Breast epithelium (tissue), 4 donors: ENCODE results near the gene BICD2. TPM values are rescaled to one million over a fixed set of nuclear protein-coding genes. Genes with fewer than 3 reads are reported as not detected.

Source experiments
- DNase-seq, 2 donors: peaks; one replicate each; pipeline ENCODE4 v3.0.0-alpha.2; 2019; ENCODE audit warnings: low spot score in 2 of 2
- H3K27ac ChIP-seq, 2 donors: fragments of 200-600 bp; sonication (generic) in 1 of 2; one replicate each; pipeline ENCODE4 v1.5.1; 2016 to 2019; ENCODE audit warnings: mild to moderate bottlenecking in 1 of 2
- H3K27me3 ChIP-seq, 2 donors: fragments of 200-600 bp; sonication (generic) in 1 of 2; one replicate each; pipeline versions ENCODE4 v1.5.1 to v1.6.0; 2017 to 2019; ENCODE audit warnings: control low read depth in 1 of 2, mild to moderate bottlenecking in 1 of 2
- H3K36me3 ChIP-seq: fragments of 200-600 bp; one replicate; pipeline ENCODE4 v1.5.1; 2019
- H3K4me1 ChIP-seq, 2 donors: fragments of 200-600 bp; sonication (generic); one replicate each; pipeline ENCODE4 v1.5.1; 2016 to 2019; ENCODE audit warnings: control low read depth in 1 of 2
- H3K4me3 ChIP-seq, 3 donors: fragments of 200-600 bp; sonication (generic); 1 replicate in 2 of 3; 2 replicates in 1 of 3; pipeline ENCODE4 v1.5.1; 2016 to 2019; ENCODE audit warnings: mild to moderate bottlenecking in 3 of 3, moderate library complexity in 2 of 3
- H3K9me3 ChIP-seq, 2 donors: fragments of 200-600 bp; sonication (generic) in 1 of 2; one replicate each; pipeline ENCODE4 v1.5.1; 2016 to 2019; ENCODE audit warnings: control low read depth in 1 of 2
- POLR2A ChIP-seq: fragments of 450-650 bp; IDR thresholded peaks from one replicate; pipeline ENCODE4 v1.6.1; 2016; ENCODE audit warnings: antibody characterized with exemption, mild to moderate bottlenecking, moderate library complexity
- POLR2AphosphoS5 ChIP-seq, 3 donors: sonication (generic); formaldehyde crosslinking; IDR thresholded peaks; one replicate each; pipeline ENCODE4 v1.6.1; 2017; ENCODE audit warnings: antibody characterized with exemption in 3 of 3
- intact Hi-C: fragments of 100-400 bp; cut with DNase I; formaldehyde crosslinking; loops from one replicate; pipeline ENCODE4 v1.15.1; 2023; ENCODE audit warnings: low total_unique reads
- total RNA-seq, 3 donors: library from RNA; depleted of rRNA; stranded (reverse); fragments of >200 nt; gene quantifications; one replicate each; pipeline ENCODE4 v1.1.0, GENCODE V29; 2016
- TF ChIP-seq, protein P1 (sequence below), 3 donors: fragments of 450-650 bp; IDR thresholded peaks; one replicate each; pipeline ENCODE4 v1.5.1; 2016 to 2017; ENCODE audit warnings: antibody characterized with exemption in 3 of 3, mild to moderate bottlenecking in 3 of 3, moderate library complexity in 3 of 3

The BICD2 gene
- total RNA-seq, 3 donors from 2014 or later: 22.8 to 56.0 (median 26.5) TPM

GRCh38 chr9:92680166-92681119, 84.2 kb downstream of the BICD2 start:
- no peak overlapping the region for H3K27ac ChIP-seq
- TF ChIP-seq POLR2AphosphoS5 (IDR thresholded peaks at IDR 0.05) (no peak), POLR2A (no peak)
- TF ChIP-seq, protein P1, sequence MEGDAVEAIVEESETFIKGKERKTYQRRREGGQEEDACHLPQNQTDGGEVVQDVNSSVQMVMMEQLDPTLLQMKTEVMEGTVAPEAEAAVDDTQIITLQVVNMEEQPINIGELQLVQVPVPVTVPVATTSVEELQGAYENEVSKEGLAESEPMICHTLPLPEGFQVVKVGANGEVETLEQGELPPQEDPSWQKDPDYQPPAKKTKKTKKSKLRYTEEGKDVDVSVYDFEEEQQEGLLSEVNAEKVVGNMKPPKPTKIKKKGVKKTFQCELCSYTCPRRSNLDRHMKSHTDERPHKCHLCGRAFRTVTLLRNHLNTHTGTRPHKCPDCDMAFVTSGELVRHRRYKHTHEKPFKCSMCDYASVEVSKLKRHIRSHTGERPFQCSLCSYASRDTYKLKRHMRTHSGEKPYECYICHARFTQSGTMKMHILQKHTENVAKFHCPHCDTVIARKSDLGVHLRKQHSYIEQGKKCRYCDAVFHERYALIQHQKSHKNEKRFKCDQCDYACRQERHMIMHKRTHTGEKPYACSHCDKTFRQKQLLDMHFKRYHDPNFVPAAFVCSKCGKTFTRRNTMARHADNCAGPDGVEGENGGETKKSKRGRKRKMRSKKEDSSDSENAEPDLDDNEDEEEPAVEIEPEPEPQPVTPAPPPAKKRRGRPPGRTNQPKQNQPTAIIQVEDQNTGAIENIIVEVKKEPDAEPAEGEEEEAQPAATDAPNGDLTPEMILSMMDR (IDR thresholded peaks at IDR 0.05): no peak
- intact Hi-C loops: no loop called here
- no peaks in the 10 kb centered on the region for H3K4me1 ChIP-seq
- H3K27me3 ChIP-seq: no peaks in the 10 kb centered on the region
- no peaks in the 10 kb centered on the region for H3K36me3 ChIP-seq
- DNase-seq: no peak
- H3K4me3 ChIP-seq: no peak overlapping the region
- H3K9me3 ChIP-seq: no peaks in the 10 kb centered on the region

GRCh38 chr9:92679413-92680165, 85.0 kb downstream of the BICD2 start:
- no peak for DNase-seq
- Histone ChIP-seq H3K9me3 (no peaks in the 10 kb centered on the region), H3K27ac (no peak overlapping the region), H3K4me1 (no peaks in the 10 kb centered on the region), H3K4me3 (no peak overlapping the region), H3K27me3 (no peaks in the 10 kb centered on the region), H3K36me3 (no peaks in the 10 kb centered on the region)
- intact Hi-C loops: no loop called here
- TF ChIP-seq POLR2AphosphoS5 (IDR thresholded peaks at IDR 0.05) (no peak), POLR2A (no peak)
- TF ChIP-seq, protein P1 (IDR thresholded peaks at IDR 0.05): no peak

DNA sequence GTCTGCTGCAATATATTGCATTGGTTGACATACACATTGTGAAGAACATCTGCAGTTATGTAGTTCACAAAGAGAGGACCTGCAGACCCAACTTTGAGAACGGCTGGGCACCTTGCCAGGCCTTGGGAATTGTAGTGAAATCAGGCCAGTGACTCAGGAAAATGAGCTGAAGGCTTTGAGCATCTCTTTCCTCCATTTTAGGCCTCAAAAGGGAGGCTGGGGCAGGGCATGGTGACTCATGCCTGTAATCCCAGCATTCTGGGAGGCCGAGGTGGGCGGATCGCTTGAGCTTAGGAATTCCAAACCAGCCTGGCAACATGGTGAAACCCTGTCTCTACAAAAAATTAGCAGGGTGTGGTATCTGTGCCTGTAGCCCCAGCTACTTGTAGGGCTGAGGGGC, 93.3 kb downstream of the BICD2 start:
- Histone ChIP-seq H3K4me3 (peak overlapping the region in 2 of 3 donors; percentile 69 to 82), H3K9me3 (no peaks in the 10 kb centered on the region), H3K36me3 (no peaks in the 10 kb centered on the region), H3K27me3 (no peaks in the 10 kb centered on the region), H3K4me1 (peaks cover 11% of the 10 kb centered on the region in 2 donors), H3K27ac (no peak overlapping the region)
- intact Hi-C loops: no loop called here
- TF ChIP-seq POLR2A (no peak), POLR2AphosphoS5 (IDR thresholded peaks at IDR 0.05) (no peak)
- TF ChIP-seq, protein P1 (IDR thresholded peaks at IDR 0.05): no peak
- peak in 1 of 2 donors; percentile 50 for DNase-seq

DNA sequence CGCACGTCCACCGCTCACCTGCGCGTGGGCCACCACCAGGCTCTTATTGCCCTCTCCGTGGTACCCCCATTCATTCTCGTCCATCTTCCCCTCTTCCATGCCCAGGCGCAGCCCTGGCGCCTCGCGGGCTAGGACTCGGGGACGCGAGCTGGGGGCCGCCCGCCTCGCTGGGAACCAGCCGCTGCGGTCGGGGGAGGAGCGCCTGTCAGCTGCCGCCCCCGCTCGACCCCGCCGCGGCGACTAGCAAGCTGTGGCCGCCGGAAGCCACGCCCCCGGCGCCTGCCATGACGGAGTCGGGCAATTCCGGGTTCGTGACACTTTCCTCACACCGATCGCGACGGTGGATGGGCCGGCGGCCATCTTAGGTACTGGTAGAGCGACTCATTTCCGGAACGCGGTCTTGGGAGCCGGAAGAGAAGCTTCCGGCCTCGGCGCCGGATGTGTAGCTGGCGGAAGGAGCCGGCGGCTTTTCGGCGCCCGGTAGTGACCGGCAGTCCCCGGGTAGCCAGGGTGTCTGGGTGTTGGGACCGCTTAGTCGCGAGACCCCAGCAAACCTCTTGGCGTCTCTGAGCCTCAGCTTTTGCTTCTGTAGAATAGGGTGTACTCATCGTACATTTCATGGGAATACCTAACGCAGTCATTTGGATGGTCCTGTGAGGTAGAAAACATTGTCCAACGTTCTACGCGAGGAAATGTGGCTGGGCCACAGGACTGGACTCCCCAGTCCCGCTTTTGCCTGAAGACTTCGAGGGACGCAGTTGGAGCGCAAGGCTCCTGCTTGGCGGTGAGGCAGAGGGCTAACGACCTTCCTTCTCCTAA, 94.5 kb downstream of the BICD2 start, which contains the start of gene IPPK:
IPPK (minus strand) TSS at position 242 of the 819 bp plus-strand sequence; CDS start at position 99, 143 bp downstream.
- H3K36me3 ChIP-seq: no peaks in the 10 kb centered on the region
- DNase-seq: peak; percentile 96 to 97
- no peaks in the 10 kb centered on the region for H3K9me3 ChIP-seq
- peak within 1 kb of the TSS; percentile 90 to 91 for H3K27ac ChIP-seq
- H3K4me1 ChIP-seq: peaks cover 11% of the 10 kb centered on the region in 2 donors
- H3K27me3 ChIP-seq: no peaks in the 10 kb centered on the region
- peak; percentile 91 to 96 (median 94) for TF ChIP-seq POLR2AphosphoS5 (IDR thresholded peaks at IDR 0.05)
- TF ChIP-seq, protein P1 (IDR thresholded peaks at IDR 0.05): peak in 1 of 3 donors; percentile 21
- peak; percentile 31 for TF ChIP-seq POLR2A
- intact Hi-C loops: no loop called here
- H3K4me3 ChIP-seq: peak within 1 kb of the TSS; percentile 69 to 90 (median 82)
